Measurements from ENCODE around the gene DHDDS.

DNA sequence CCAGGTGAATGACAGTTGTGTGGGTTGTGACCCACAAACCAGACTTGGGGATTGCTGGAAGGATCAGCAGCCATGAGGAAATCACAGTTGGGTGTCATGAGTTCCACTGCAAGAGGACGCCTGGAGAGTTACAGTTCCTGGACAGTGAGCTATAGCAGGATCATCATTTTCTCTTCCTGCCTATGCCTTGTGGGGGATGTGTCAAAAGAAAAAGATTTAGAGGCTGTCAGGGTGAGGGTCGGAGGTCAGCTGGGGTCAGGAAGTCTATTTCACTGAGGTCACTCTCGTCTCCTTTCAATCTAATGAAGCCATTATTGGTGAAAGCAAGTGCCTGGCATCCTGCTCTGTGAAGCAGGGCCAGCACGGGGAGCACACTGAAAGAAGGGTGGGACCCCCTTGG, 28.5 kb upstream of the DHDDS start:
- TF ChIP-seq, protein P1, sequence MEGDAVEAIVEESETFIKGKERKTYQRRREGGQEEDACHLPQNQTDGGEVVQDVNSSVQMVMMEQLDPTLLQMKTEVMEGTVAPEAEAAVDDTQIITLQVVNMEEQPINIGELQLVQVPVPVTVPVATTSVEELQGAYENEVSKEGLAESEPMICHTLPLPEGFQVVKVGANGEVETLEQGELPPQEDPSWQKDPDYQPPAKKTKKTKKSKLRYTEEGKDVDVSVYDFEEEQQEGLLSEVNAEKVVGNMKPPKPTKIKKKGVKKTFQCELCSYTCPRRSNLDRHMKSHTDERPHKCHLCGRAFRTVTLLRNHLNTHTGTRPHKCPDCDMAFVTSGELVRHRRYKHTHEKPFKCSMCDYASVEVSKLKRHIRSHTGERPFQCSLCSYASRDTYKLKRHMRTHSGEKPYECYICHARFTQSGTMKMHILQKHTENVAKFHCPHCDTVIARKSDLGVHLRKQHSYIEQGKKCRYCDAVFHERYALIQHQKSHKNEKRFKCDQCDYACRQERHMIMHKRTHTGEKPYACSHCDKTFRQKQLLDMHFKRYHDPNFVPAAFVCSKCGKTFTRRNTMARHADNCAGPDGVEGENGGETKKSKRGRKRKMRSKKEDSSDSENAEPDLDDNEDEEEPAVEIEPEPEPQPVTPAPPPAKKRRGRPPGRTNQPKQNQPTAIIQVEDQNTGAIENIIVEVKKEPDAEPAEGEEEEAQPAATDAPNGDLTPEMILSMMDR (IDR thresholded peaks at IDR 0.05; ENCODE audit: low read length): no peak
- no peak for TF ChIP-seq EZH2phosphoT487 (IDR thresholded peaks at IDR 0.05; ENCODE audit: low read length)

Data from MM.1S (cell line).